ENCODE measurements around the gene CKAP2L.

- no peak for TF ChIP-seq POLR2AphosphoS5 (IDR thresholded peaks at IDR 0.05; ENCODE audit: low read depth, low read length)
- TF ChIP-seq TAF1 (IDR thresholded peaks at IDR 0.05; ENCODE audit: low read depth, low read length) = no peak
- no peak for TF ChIP-seq POU2F2 (IDR thresholded peaks at IDR 0.05; ENCODE audit: low read depth, low read length)
Measured at GRCh38 chr2:112754564-112754963, 9.8 kb downstream of the CKAP2L start.
